ENCODE data around the gene DDIT3.

The DDIT3 gene

DNA sequence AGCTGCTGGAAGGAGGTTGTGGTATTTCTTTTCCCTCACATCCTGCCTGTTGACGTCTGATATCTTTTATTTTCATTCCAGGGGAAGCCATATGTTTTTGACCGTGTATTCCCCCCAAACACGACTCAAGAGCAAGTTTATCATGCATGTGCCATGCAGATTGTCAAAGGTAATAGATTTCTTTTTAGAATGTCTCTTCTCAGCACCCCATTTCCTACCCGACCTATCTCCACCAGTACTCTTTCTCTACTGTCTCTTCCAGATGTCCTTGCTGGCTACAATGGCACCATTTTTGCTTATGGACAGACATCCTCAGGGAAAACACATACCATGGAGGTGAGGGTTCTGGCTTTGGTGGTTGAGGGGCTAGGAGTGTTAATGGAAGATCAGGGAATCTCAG lies 43.0 kb upstream of the DDIT3 start:
- TF ChIP-seq, protein P1, sequence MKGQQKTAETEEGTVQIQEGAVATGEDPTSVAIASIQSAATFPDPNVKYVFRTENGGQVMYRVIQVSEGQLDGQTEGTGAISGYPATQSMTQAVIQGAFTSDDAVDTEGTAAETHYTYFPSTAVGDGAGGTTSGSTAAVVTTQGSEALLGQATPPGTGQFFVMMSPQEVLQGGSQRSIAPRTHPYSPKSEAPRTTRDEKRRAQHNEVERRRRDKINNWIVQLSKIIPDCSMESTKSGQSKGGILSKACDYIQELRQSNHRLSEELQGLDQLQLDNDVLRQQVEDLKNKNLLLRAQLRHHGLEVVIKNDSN (IDR thresholded peaks at IDR 0.05): no peak
- no peak for TF ChIP-seq TEAD4 (IDR thresholded peaks at IDR 0.05)
- TF ChIP-seq FOXM1 (IDR thresholded peaks at IDR 0.05; ENCODE audit: borderline replicate concordance, low read depth): no peak
- TF ChIP-seq, protein P2, sequence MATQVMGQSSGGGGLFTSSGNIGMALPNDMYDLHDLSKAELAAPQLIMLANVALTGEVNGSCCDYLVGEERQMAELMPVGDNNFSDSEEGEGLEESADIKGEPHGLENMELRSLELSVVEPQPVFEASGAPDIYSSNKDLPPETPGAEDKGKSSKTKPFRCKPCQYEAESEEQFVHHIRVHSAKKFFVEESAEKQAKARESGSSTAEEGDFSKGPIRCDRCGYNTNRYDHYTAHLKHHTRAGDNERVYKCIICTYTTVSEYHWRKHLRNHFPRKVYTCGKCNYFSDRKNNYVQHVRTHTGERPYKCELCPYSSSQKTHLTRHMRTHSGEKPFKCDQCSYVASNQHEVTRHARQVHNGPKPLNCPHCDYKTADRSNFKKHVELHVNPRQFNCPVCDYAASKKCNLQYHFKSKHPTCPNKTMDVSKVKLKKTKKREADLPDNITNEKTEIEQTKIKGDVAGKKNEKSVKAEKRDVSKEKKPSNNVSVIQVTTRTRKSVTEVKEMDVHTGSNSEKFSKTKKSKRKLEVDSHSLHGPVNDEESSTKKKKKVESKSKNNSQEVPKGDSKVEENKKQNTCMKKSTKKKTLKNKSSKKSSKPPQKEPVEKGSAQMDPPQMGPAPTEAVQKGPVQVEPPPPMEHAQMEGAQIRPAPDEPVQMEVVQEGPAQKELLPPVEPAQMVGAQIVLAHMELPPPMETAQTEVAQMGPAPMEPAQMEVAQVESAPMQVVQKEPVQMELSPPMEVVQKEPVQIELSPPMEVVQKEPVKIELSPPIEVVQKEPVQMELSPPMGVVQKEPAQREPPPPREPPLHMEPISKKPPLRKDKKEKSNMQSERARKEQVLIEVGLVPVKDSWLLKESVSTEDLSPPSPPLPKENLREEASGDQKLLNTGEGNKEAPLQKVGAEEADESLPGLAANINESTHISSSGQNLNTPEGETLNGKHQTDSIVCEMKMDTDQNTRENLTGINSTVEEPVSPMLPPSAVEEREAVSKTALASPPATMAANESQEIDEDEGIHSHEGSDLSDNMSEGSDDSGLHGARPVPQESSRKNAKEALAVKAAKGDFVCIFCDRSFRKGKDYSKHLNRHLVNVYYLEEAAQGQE (IDR thresholded peaks at IDR 0.05; ENCODE audit: low read depth): no peak
- TF ChIP-seq CREB1 (IDR thresholded peaks at IDR 0.05; ENCODE audit: low read depth): no peak
- TF ChIP-seq ZBTB7A (IDR thresholded peaks at IDR 0.05; ENCODE audit: low read depth): no peak
- no peak for TF ChIP-seq YY1 (IDR thresholded peaks at IDR 0.05; ENCODE audit: low read depth)
- TF ChIP-seq TCF12 (IDR thresholded peaks at IDR 0.05; ENCODE audit: low read depth): no peak
- no peak for TF ChIP-seq EP300 (IDR thresholded peaks at IDR 0.05; ENCODE audit: borderline replicate concordance)
- no peak for TF ChIP-seq RAD21 (IDR thresholded peaks at IDR 0.05; ENCODE audit: low read depth)
- TF ChIP-seq, protein P3, sequence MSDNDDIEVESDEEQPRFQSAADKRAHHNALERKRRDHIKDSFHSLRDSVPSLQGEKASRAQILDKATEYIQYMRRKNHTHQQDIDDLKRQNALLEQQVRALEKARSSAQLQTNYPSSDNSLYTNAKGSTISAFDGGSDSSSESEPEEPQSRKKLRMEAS (IDR thresholded peaks at IDR 0.05): no peak
- TF ChIP-seq CEBPB (IDR thresholded peaks at IDR 0.05): no peak
- TF ChIP-seq EGR1 (IDR thresholded peaks at IDR 0.05): no peak
- no peak for TF ChIP-seq NFIC (IDR thresholded peaks at IDR 0.05)
- TF ChIP-seq TAF1 (IDR thresholded peaks at IDR 0.05; ENCODE audit: low read depth): no peak

DNA sequence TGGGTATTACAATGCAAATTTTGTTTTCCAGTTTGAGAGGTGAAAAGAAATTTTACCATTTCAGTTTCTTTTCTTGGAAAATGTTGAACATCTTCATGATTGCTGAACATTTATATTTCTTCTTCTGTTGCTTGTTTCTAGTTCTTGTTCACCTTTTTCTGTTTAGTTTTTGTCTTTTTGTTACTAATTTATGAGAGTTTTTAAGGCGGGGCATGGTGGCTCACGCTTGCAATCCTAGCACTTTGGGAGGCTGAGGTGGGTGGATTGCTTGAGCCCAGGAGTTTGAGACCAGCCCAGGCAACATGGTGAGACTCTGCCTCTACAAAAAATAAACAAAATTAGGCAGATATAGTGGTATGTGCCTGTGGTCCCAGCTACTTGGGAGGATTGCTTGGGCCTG lies 40.2 kb upstream of the DDIT3 start:
- TF ChIP-seq TCF12 (IDR thresholded peaks at IDR 0.05; ENCODE audit: low read depth) (no peak), RAD21 (IDR thresholded peaks at IDR 0.05; ENCODE audit: low read depth) (no peak)
- TF ChIP-seq, protein P3 (IDR thresholded peaks at IDR 0.05): no peak

DNA sequence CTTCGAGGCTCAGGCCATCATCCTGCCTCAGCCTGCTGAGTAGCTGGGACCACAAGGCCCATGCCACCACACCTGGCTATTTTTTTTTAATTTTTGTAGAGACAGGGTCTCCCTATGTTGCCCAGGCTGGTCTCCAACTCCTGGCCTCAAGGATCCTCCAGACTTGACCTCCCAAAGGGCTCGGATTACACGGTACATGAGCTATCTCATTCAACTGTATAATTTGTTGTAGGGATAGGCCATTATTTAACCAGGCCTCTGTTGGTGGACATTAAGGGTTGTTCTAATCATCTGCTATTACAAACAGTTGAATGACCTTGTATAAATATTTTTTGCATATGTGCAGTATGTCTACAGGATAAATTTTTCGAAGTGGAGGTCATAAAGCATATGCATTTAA lies 38.5 kb upstream of the DDIT3 start:
- TF ChIP-seq NFIC (IDR thresholded peaks at IDR 0.05) (no peak), TEAD4 (IDR thresholded peaks at IDR 0.05) (no peak), EP300 (IDR thresholded peaks at IDR 0.05; ENCODE audit: borderline replicate concordance) (no peak), RAD21 (IDR thresholded peaks at IDR 0.05; ENCODE audit: low read depth) (no peak)
- TF ChIP-seq, protein P3 (IDR thresholded peaks at IDR 0.05): no peak

DNA sequence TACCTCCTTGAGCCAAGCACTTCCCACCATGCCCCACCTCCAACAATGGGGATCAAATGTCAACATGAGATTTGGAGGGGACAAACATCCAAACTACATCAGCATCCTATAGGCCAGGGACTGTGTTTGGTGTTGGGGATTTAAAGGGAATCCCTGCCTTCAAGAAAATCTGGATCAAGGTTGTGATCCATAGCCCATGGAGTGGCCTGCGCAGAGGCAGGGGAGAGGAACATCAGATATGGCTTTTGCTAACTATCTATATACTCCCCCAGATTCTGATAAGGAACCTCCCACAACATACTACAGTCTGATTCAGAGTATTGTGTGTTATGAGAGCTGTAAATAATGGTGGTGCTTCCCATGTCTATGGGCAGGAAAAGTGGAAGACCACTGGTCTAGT lies 34.6 kb upstream of the DDIT3 start:
- no peak for TF ChIP-seq TCF12 (IDR thresholded peaks at IDR 0.05; ENCODE audit: low read depth)
- no peak for TF ChIP-seq EGR1 (IDR thresholded peaks at IDR 0.05)
- TF ChIP-seq FOXM1 (IDR thresholded peaks at IDR 0.05; ENCODE audit: borderline replicate concordance, low read depth): no peak
- TF ChIP-seq EP300 (IDR thresholded peaks at IDR 0.05; ENCODE audit: borderline replicate concordance): no peak
- TF ChIP-seq, protein P1 (IDR thresholded peaks at IDR 0.05): no peak
- TF ChIP-seq, protein P2 (IDR thresholded peaks at IDR 0.05; ENCODE audit: low read depth): no peak
- no peak for TF ChIP-seq TAF1 (IDR thresholded peaks at IDR 0.05; ENCODE audit: low read depth)
- TF ChIP-seq, protein P3 (IDR thresholded peaks at IDR 0.05): no peak
- TF ChIP-seq ZBTB7A (IDR thresholded peaks at IDR 0.05; ENCODE audit: low read depth): no peak

DNA sequence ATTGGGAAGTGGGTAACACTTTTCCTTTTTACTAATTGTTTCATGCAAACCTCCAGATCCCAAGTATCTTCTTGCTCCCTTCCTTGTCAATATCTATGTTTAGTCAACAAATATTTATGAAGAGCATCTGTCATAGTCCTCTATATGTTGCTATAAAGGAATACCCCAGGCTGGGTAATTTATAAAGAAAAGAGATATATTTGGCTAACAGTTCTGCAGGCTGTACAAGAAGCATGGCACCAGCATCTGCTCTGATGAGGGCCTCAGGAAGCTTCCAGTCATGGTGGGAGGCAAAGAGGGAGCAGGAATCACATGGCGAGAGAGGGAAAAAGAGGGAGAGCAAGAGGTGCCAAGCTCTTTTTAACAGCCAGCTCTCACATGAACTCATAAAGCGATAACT lies 34.1 kb upstream of the DDIT3 start:
- TF ChIP-seq, protein P3 (IDR thresholded peaks at IDR 0.05): no peak
- no peak for TF ChIP-seq CEBPB (IDR thresholded peaks at IDR 0.05)
- no peak for TF ChIP-seq RAD21 (IDR thresholded peaks at IDR 0.05; ENCODE audit: low read depth)
- no peak for TF ChIP-seq YY1 (IDR thresholded peaks at IDR 0.05; ENCODE audit: low read depth)
- TF ChIP-seq TCF12 (IDR thresholded peaks at IDR 0.05; ENCODE audit: low read depth): no peak
- TF ChIP-seq TAF1 (IDR thresholded peaks at IDR 0.05; ENCODE audit: low read depth): no peak
- TF ChIP-seq, protein P2 (IDR thresholded peaks at IDR 0.05; ENCODE audit: low read depth): no peak
- no peak for TF ChIP-seq EP300 (IDR thresholded peaks at IDR 0.05; ENCODE audit: borderline replicate concordance)
- TF ChIP-seq, protein P1 (IDR thresholded peaks at IDR 0.05): no peak
- TF ChIP-seq ZBTB7A (IDR thresholded peaks at IDR 0.05; ENCODE audit: low read depth): no peak
- no peak for TF ChIP-seq FOXM1 (IDR thresholded peaks at IDR 0.05; ENCODE audit: borderline replicate concordance, low read depth)
- TF ChIP-seq CREB1 (IDR thresholded peaks at IDR 0.05; ENCODE audit: low read depth): no peak
- TF ChIP-seq TEAD4 (IDR thresholded peaks at IDR 0.05): no peak
- no peak for TF ChIP-seq NFIC (IDR thresholded peaks at IDR 0.05)
- no peak for TF ChIP-seq EGR1 (IDR thresholded peaks at IDR 0.05)
